ENCODE data around the gene RAB12. TPM values are rescaled to one million over a fixed set of nuclear protein-coding genes. Genes with fewer than 3 reads are reported as not detected.

RAB12 gene
- total and polyA plus RNA-seq, 2 of the 8 experiments (the other 6 are each of a cell fraction or from before 2014, with no cell fraction given): 19.7 to 45.9 TPM

- ChIA-PET CTCF (ENCODE audit: partially characterized antibody) (interaction anchor here (0.7 to 2.5 kb wide), 4 partner anchors 10 to 30 kb away, joined by 4 to 14 read pairs (median 4); no protein-coding TSS in a partner anchor), POLR2A (ENCODE audit: partially characterized antibody) (interaction anchor here (0.9 to 1.6 kb wide), 4 partner anchors 9 to 21 kb away, joined by 3 to 4 read pairs (median 4); no protein-coding TSS in a partner anchor)
- DNase-seq (ENCODE audit: low read depth in 1 of 2, low spot score in 2 of 2): no peak
- Histone ChIP-seq H3K27ac (ENCODE audit: low read depth, low read length) (peak overlapping the region; percentile 38; the same call in 1 of the 2 replicates), H2BK12ac (ENCODE audit: low read depth, low read length) (no peak overlapping the region), H2AK5ac (ENCODE audit: low read depth, low read length) (no peak overlapping the region), H3K4me2 (ENCODE audit: insufficient read depth in 1 of 2, low read depth in 2 of 2, low read length in 2 of 2) (peak overlapping the region; percentile 68 to 81), H3K18ac (ENCODE audit: extremely low read depth, low read length) (no peak overlapping the region), H3K27me3 (replicated peaks in 1 of 4; ENCODE audit: control insufficient read depth in 3 of 4, extremely low read depth in 1 of 4, insufficient read depth in 3 of 4, low read length in 3 of 4) (peaks cover 0 to 9% (median 5%) of the 10 kb centered on the region in 4 experiments; a peak in 2 of 7 replicates), H2AFZ (ENCODE audit: low read length) (no peak overlapping the region), H3K4me3 (ENCODE audit: extremely low read depth in 1 of 4, insufficient read depth in 2 of 4, low read depth in 3 of 4, low read length in 4 of 4) (peak overlapping the region; percentile 85 to 99 (median 88)), H4K8ac (ENCODE audit: extremely low read depth, insufficient read depth, low read length) (peak overlapping the region; percentile 29), H3K36me3 (ENCODE audit: control insufficient read depth in 2 of 4, insufficient read depth in 4 of 4, low read length in 3 of 4) (peaks cover 0 to 8% (median 2%) of the 10 kb centered on the region in 4 experiments; a peak in 3 of 8 replicates), H3K9ac (replicated peaks in 1 of 4; ENCODE audit: extremely low read depth in 1 of 4, low read depth in 3 of 4, low read length in 3 of 4) (peak overlapping the region; percentile 56 to 93 (median 65)), H3K9me3 (ENCODE audit: insufficient read depth in 2 of 2, low read depth in 1 of 2, low read length in 1 of 2) (no peaks in the 10 kb centered on the region), H2BK15ac (ENCODE audit: low read length) (no peak overlapping the region), H3K4me1 (replicated peaks in 1 of 4; ENCODE audit: control insufficient read depth in 3 of 4, insufficient read depth in 4 of 4, low read length in 3 of 4) (peaks cover 5 to 13% (median 6%) of the 10 kb centered on the region in 4 experiments), H2BK120ac (replicated peaks; ENCODE audit: low read depth, low read length) (no peak overlapping the region), H3K79me1 (ENCODE audit: low read depth, low read length) (0 out of 2 replicates have a peak, but pooled peaks cover 8% of the 10 kb centered on the region), H4K20me1 (replicated peaks in 1 of 2; ENCODE audit: control insufficient read depth in 1 of 2, insufficient read depth in 2 of 2, low read length in 2 of 2) (peaks cover 18 to 26% of the 10 kb centered on the region in 2 experiments), H3K4ac (replicated peaks; ENCODE audit: insufficient read length, low read depth, low read length) (no peak overlapping the region), H3K23me2 (ENCODE audit: low read depth, low read length) (peaks cover 7% of the 10 kb centered on the region; the same call in 1 of the 2 replicates), H2BK5ac (ENCODE audit: low read depth, low read length) (0 out of 2 replicates have a peak overlapping the region, but pooled peaks have one; percentile 44), H3K56ac (replicated peaks; ENCODE audit: insufficient read length, low read depth, low read length) (peak overlapping the region; percentile 37), H3K14ac (ENCODE audit: insufficient read length) (no peak overlapping the region), H4K5ac (ENCODE audit: insufficient read length, low read depth, low read length) (no peak overlapping the region), H4K91ac (replicated peaks; ENCODE audit: insufficient read length, low read length) (peak overlapping the region; percentile 79), H2BK20ac (ENCODE audit: low read length) (no peak overlapping the region), H3K23ac (ENCODE audit: insufficient read length) (no peak overlapping the region), H3K79me2 (ENCODE audit: control insufficient read depth in 1 of 2, insufficient read depth in 2 of 2, low read length in 2 of 2) (peaks cover 22 to 53% of the 10 kb centered on the region in 2 experiments)
- WGBS, 2 experiments (ENCODE audit: extremely low coverage in 1 of 2, insufficient coverage in 1 of 2, insufficient read length in 1 of 2, insufficient replicate concordance in 2 of 2, low coverage in 1 of 2, low lambda C conversion rate in 2 of 2, missing lambda C conversion rate in 1 of 2): 3% methylated on average over 36 of the region's 78 CpGs; no CpG with 5 or more reads in 1 of the 2 experiments
- TF ChIP-seq ZNF274 (IDR thresholded peaks at IDR 0.05; ENCODE audit: borderline replicate concordance, extremely low read depth, low read length): no peak
- TF ChIP-seq SIN3A (conservative IDR thresholded peaks at IDR 0.05 in 1 of 2, IDR thresholded peaks at IDR 0.05 in 1 of 2; ENCODE audit: low read depth in 1 of 2, low read length in 2 of 2): 0 out of 4 replicates have a peak, but pooled peaks of 1 of the 2 experiments have one; percentile 24
- TF ChIP-seq CHD2 (IDR thresholded peaks at IDR 0.05; ENCODE audit: low read length): no peak
- TF ChIP-seq JUN (IDR thresholded peaks at IDR 0.05; ENCODE audit: low read depth, low read length): no peak
- peak in 1 of 2 experiments; percentile 39; a peak in 2 of 3 replicates for TF ChIP-seq POLR2A (IDR thresholded peaks at IDR 0.05; ENCODE audit: control extremely low read depth in 1 of 2, low read depth in 2 of 2, low read length in 2 of 2)
- TF ChIP-seq ASH2L (IDR thresholded peaks at IDR 0.05; ENCODE audit: low read length): peak; percentile 23
- no peak for FAIRE-seq
These were observed 622 bp downstream of the RAB12 start for GRCh38 chr18:8609659-8610458.
